ENCODE results near the gene SFI1. TPM values are rescaled to one million over a fixed set of nuclear protein-coding genes. Genes with fewer than 3 reads are reported as not detected.

The SFI1 gene
- total RNA-seq, 1 donor from 2014 or later, result 40.6 TPM

GRCh38 chr22:31613286-31613903, 117.1 kb downstream of the SFI1 start:
- H3K27ac Mint-ChIP-seq (ENCODE audit: unreplicated experiment), result no peak overlapping the region
- H3K9me3 Mint-ChIP-seq (ENCODE audit: unreplicated experiment), result no peaks in the 10 kb centered on the region
- H3K4me1 Mint-ChIP-seq (ENCODE audit: unreplicated experiment), result peaks cover 4% of the 10 kb centered on the region
- no peaks in the 10 kb centered on the region for H3K27me3 Mint-ChIP-seq (ENCODE audit: unreplicated experiment)
- H3K4me3 Mint-ChIP-seq (ENCODE audit: unreplicated experiment), result no peak overlapping the region
- H3K36me3 Mint-ChIP-seq (ENCODE audit: unreplicated experiment), result peaks cover 5% of the 10 kb centered on the region
- TF ChIP-seq, protein P1, sequence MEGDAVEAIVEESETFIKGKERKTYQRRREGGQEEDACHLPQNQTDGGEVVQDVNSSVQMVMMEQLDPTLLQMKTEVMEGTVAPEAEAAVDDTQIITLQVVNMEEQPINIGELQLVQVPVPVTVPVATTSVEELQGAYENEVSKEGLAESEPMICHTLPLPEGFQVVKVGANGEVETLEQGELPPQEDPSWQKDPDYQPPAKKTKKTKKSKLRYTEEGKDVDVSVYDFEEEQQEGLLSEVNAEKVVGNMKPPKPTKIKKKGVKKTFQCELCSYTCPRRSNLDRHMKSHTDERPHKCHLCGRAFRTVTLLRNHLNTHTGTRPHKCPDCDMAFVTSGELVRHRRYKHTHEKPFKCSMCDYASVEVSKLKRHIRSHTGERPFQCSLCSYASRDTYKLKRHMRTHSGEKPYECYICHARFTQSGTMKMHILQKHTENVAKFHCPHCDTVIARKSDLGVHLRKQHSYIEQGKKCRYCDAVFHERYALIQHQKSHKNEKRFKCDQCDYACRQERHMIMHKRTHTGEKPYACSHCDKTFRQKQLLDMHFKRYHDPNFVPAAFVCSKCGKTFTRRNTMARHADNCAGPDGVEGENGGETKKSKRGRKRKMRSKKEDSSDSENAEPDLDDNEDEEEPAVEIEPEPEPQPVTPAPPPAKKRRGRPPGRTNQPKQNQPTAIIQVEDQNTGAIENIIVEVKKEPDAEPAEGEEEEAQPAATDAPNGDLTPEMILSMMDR (IDR thresholded peaks at IDR 0.05), result no peak
- no peak for DNase-seq (ENCODE audit: extremely low spot score, unreplicated experiment)

DNA sequence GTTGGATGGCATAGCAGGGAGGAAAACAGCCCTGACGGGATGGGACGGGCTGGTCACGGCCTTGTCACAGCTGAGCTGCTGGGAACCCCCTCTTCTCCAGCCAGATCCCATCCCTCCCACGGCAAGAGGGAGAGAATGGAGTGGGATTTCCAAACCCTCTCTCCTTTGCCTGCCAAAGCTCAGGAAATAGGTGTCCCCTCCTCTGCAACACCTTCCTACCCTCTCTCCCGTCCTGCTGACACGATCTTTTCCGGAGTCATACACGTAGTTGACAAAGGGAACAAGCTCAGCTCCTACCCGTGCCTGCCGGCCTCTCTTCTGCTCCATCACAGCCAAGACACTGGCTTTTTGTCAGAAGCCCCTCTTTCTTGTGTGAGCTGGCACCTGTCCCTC, 117.6 kb downstream of the SFI1 start:
- peaks cover 4% of the 10 kb centered on the region for H3K36me3 Mint-ChIP-seq (ENCODE audit: unreplicated experiment)
- H3K4me3 Mint-ChIP-seq (ENCODE audit: unreplicated experiment), result no peak overlapping the region
- H3K27ac Mint-ChIP-seq (ENCODE audit: unreplicated experiment), result peak overlapping the region; percentile 45
- DNase-seq (ENCODE audit: extremely low spot score, unreplicated experiment), result no peak
- peaks cover 4% of the 10 kb centered on the region for H3K4me1 Mint-ChIP-seq (ENCODE audit: unreplicated experiment)
- TF ChIP-seq, protein P1 (IDR thresholded peaks at IDR 0.05), result no peak
- H3K9me3 Mint-ChIP-seq (ENCODE audit: unreplicated experiment), result no peaks in the 10 kb centered on the region
- H3K27me3 Mint-ChIP-seq (ENCODE audit: unreplicated experiment), result no peaks in the 10 kb centered on the region

DNA sequence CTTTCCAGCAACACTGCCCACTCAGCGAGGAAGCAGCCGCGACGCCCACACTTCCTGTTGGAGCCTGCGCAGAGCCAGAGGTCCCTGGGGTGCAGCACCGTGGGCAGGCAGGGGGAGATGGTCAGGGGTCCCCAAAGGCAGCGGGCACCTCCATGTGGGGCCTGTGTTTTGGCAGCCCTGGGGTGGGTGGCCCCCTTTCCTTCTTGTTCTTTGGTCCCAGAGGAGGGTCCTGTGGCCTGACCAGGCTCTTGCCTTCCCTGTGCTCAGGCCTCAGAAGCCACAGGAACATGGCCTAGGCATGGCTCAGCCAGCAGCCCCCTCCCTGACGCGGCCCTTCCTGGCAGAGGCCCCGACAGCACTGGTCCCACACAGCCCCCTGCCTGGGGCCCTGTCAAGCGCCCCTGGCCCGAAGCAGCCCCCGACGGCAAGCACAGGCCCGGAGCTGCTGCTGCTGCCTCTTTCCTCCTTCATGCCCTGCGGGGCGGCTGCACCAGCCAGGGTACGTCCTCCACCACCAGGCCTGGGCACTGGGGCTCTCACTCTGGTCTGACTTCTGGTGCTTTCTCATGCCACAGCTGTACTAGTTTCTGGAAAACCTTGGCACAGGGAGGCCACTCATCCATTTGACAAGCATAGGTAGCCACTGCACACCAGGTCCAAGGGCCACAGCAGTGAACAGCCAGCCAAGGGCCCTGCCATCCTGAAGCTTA, 118.6 kb downstream of the SFI1 start:
- Mint-ChIP-seq H3K4me1 (ENCODE audit: unreplicated experiment) (peaks cover 4% of the 10 kb centered on the region), H3K27ac (ENCODE audit: unreplicated experiment) (no peak overlapping the region), H3K4me3 (ENCODE audit: unreplicated experiment) (no peak overlapping the region), H3K36me3 (ENCODE audit: unreplicated experiment) (peaks cover 8% of the 10 kb centered on the region), H3K9me3 (ENCODE audit: unreplicated experiment) (no peaks in the 10 kb centered on the region), H3K27me3 (ENCODE audit: unreplicated experiment) (no peaks in the 10 kb centered on the region)
- TF ChIP-seq, protein P1 (IDR thresholded peaks at IDR 0.05), result no peak
- DNase-seq (ENCODE audit: extremely low spot score, unreplicated experiment), result no peak

GRCh38 chr22:31615491-31615860, 119.1 kb downstream of the SFI1 start:
- H3K4me3 Mint-ChIP-seq (ENCODE audit: unreplicated experiment), result no peak overlapping the region
- no peaks in the 10 kb centered on the region for H3K9me3 Mint-ChIP-seq (ENCODE audit: unreplicated experiment)
- H3K27ac Mint-ChIP-seq (ENCODE audit: unreplicated experiment), result peak overlapping the region; percentile 20
- H3K4me1 Mint-ChIP-seq (ENCODE audit: unreplicated experiment), result peaks cover 4% of the 10 kb centered on the region
- peaks cover 9% of the 10 kb centered on the region for H3K36me3 Mint-ChIP-seq (ENCODE audit: unreplicated experiment)
- no peaks in the 10 kb centered on the region for H3K27me3 Mint-ChIP-seq (ENCODE audit: unreplicated experiment)
- no peak for DNase-seq (ENCODE audit: extremely low spot score, unreplicated experiment)
- TF ChIP-seq, protein P1 (IDR thresholded peaks at IDR 0.05), result no peak

- H3K27ac Mint-ChIP-seq (ENCODE audit: unreplicated experiment), result no peak overlapping the region
These were observed 119.6 kb downstream of the SFI1 start for GRCh38 chr22:31615940-31616314.

More at GRCh38 chr22:31615940-31616314, 119.6 kb downstream of the SFI1 start:
- no peak for DNase-seq (ENCODE audit: extremely low spot score, unreplicated experiment)
- TF ChIP-seq, protein P1 (IDR thresholded peaks at IDR 0.05), result no peak
- Mint-ChIP-seq H3K36me3 (ENCODE audit: unreplicated experiment) (peaks cover 9% of the 10 kb centered on the region), H3K9me3 (ENCODE audit: unreplicated experiment) (no peaks in the 10 kb centered on the region), H3K27me3 (ENCODE audit: unreplicated experiment) (no peaks in the 10 kb centered on the region), H3K4me1 (ENCODE audit: unreplicated experiment) (peaks cover 2% of the 10 kb centered on the region), H3K4me3 (ENCODE audit: unreplicated experiment) (no peak overlapping the region)

Data from osteocyte (in vitro differentiated cells).